ENCODE data around the gene IDH2. TPM values are rescaled to one million over a fixed set of nuclear protein-coding genes. Genes with fewer than 3 reads are reported as not detected.

Gene IDH2
- total RNA-seq, 2 experiments from 2014 or later = 38.0 to 38.2 TPM

DNA sequence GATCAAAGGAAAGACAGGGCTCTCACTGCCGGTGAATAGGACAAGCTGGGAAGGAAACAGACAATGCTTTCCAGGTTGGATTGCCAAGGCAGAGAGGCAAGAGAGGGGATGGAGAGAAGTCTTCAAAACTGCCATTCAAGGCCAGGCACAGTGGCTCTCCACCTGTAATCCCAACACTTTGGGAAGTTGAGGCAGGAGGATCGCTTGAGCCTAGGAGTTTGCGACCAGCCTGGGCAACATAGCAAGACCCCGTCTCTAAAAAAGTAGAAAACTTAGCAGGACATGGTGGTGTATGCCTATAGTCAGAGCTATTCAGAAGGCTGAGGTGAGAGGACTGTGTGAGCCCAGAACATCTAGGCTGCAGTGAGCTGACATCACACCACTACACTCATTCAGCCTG is 43.5 kb upstream of the IDH2 start:
- Mint-ChIP-seq H3K27me3 (no peaks in the 10 kb centered on the region), H3K27ac (no peak overlapping the region), H3K36me3 (ENCODE audit: low read depth) (no peaks in the 10 kb centered on the region), H3K4me1 (ENCODE audit: low read depth) (peaks cover 25% of the 10 kb centered on the region), H3K4me3 (no peak overlapping the region), H3K9me3 (no peaks in the 10 kb centered on the region)
- CTCF ChIA-PET = no interaction called here
- no peak for ATAC-seq (ENCODE audit: poor library complexity)
- POLR2A ChIA-PET = interaction anchor here (0.7 kb wide), 1 partner anchor 252 kb away, joined by 3 read pairs; the partner anchor contains the start of gene AP3S2
- Histone ChIP-seq H3K4me3 (ENCODE audit: low read length) (no peak overlapping the region), H3K27me3 (ENCODE audit: control insufficient read depth in 1 of 2, insufficient read depth in 2 of 2, low read length in 2 of 2) (no peaks in the 10 kb centered on the region), H3K4me1 (ENCODE audit: insufficient read depth, low read length) (peaks cover 15% of the 10 kb centered on the region), H3K9me3 (ENCODE audit: control insufficient read depth in 1 of 2, insufficient read depth in 1 of 2, low read length in 2 of 2) (no peaks in the 10 kb centered on the region), H3K27ac (ENCODE audit: low read depth in 1 of 2, low read length in 2 of 2) (no peak overlapping the region), H3K36me3 (ENCODE audit: insufficient read depth, low read length) (no peaks in the 10 kb centered on the region)
- no peak for TF ChIP-seq CTCF (IDR thresholded peaks at IDR 0.05)
- DNase-seq = no peak
- intact Hi-C loops (cut with DNase I, micrococcal nuclease) = no loop called here

- no peak for DNase-seq
- no peak for ATAC-seq (ENCODE audit: poor library complexity)
- Mint-ChIP-seq H3K4me3 (no peak overlapping the region), H3K36me3 (ENCODE audit: low read depth) (no peaks in the 10 kb centered on the region), H3K9me3 (no peaks in the 10 kb centered on the region), H3K27ac (no peak overlapping the region), H3K4me1 (ENCODE audit: low read depth) (peaks cover 25% of the 10 kb centered on the region), H3K27me3 (no peaks in the 10 kb centered on the region)
- no peak overlapping the region for H3K27ac ChIP-seq (ENCODE audit: low read depth in 1 of 2, low read length in 2 of 2)
- H3K4me1 ChIP-seq (ENCODE audit: insufficient read depth, low read length) = peaks cover 15% of the 10 kb centered on the region
- H3K36me3 ChIP-seq (ENCODE audit: insufficient read depth, low read length) = no peaks in the 10 kb centered on the region
- POLR2A ChIA-PET = interaction anchor here (0.7 kb wide), 1 partner anchor 252 kb away, joined by 3 read pairs; the partner anchor contains the start of gene AP3S2
- H3K27me3 ChIP-seq (ENCODE audit: control insufficient read depth in 1 of 2, insufficient read depth in 2 of 2, low read length in 2 of 2) = no peaks in the 10 kb centered on the region
- no peak overlapping the region for H3K4me3 ChIP-seq (ENCODE audit: low read length)
- CTCF ChIA-PET = no interaction called here
- peaks cover 0 to 2% of the 10 kb centered on the region in 2 experiments for H3K9me3 ChIP-seq (ENCODE audit: control insufficient read depth in 1 of 2, insufficient read depth in 1 of 2, low read length in 2 of 2)
- no peak for TF ChIP-seq CTCF (IDR thresholded peaks at IDR 0.05)
- intact Hi-C loops (cut with DNase I, micrococcal nuclease) = no loop called here
Measured at GRCh38 chr15:90145259-90145658, 43.0 kb upstream of the IDH2 start.

DNA sequence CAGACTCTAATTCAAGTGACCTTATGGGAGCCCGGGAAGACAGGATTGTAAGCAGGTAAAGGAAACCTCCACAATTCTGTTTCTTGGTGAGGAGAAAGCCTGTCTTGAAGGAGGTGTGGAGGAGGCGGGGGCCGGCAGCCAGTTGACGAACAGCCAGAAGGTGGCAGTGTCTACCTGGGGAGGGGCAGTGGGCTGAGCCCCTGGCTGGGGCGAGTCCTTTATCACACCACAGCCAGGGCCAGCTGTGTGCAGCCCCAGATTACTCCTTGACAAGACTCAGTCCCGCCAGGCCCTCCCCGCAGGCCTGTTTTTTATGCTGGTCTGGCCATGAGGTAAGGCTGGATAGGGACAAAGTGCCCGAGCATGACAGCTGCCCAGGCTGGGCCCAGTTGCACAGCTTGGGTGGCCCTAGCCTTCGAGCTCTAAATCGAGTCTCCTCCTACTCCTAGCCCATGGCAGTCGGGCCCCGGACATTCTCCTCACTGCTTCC is 40.9 kb upstream of the IDH2 start:
- H3K36me3 ChIP-seq (ENCODE audit: insufficient read depth, low read length) = no peaks in the 10 kb centered on the region
- POLR2A ChIA-PET = no interaction called here
- peak; percentile 67 for ATAC-seq (ENCODE audit: poor library complexity)
- TF ChIP-seq CTCF (IDR thresholded peaks at IDR 0.05) = peak; percentile 78
- peaks cover 5% of the 10 kb centered on the region for H3K36me3 Mint-ChIP-seq (ENCODE audit: low read depth)
- H3K27me3 ChIP-seq (ENCODE audit: control insufficient read depth in 1 of 2, insufficient read depth in 2 of 2, low read length in 2 of 2) = no peaks in the 10 kb centered on the region
- DNase-seq = peak; percentile 35 to 78 (median 60)
- intact Hi-C loops (cut with DNase I, micrococcal nuclease) = loop anchor here (1.0 to 5.0 kb wide), 4 partner anchors 40 to 143 kb away; partner anchors contain the start of genes CIB1 (in 1 of the 2), GDPGP1 (in 1 of the 2) and IDH2 (in 1 of the 2)
- peaks cover 4% of the 10 kb centered on the region for H3K9me3 Mint-ChIP-seq
- no peaks in the 10 kb centered on the region for H3K27me3 Mint-ChIP-seq
- H3K27ac Mint-ChIP-seq = peak overlapping the region; percentile 78
- H3K4me3 Mint-ChIP-seq = peak overlapping the region; percentile 66
- H3K4me1 Mint-ChIP-seq (ENCODE audit: low read depth) = peaks cover 37% of the 10 kb centered on the region
- H3K4me1 ChIP-seq (ENCODE audit: insufficient read depth, low read length) = peaks cover 28% of the 10 kb centered on the region
- CTCF ChIA-PET = interaction anchor here (0.8 to 1.4 kb wide), 8 partner anchors 21 to 177 kb away, joined by 3 to 6 read pairs (median 4); partner anchors contain the start of gene NGRN
- peaks cover 10 to 18% of the 10 kb centered on the region in 2 experiments for H3K9me3 ChIP-seq (ENCODE audit: control insufficient read depth in 1 of 2, insufficient read depth in 1 of 2, low read length in 2 of 2)
- peak overlapping the region; percentile 5 for H3K4me3 ChIP-seq (ENCODE audit: low read length)
- no peak overlapping the region for H3K27ac ChIP-seq (ENCODE audit: low read depth in 1 of 2, low read length in 2 of 2)
